IPS-NIHi11 (cell line): ENCODE data around the gene CARD10.

Experiments used
- DNase-seq: peaks from one replicate; pipeline ENCODE4 v3.0.0; 2012; ENCODE audit warnings: mixed read lengths, low spot score

Gene CARD10

DNA sequence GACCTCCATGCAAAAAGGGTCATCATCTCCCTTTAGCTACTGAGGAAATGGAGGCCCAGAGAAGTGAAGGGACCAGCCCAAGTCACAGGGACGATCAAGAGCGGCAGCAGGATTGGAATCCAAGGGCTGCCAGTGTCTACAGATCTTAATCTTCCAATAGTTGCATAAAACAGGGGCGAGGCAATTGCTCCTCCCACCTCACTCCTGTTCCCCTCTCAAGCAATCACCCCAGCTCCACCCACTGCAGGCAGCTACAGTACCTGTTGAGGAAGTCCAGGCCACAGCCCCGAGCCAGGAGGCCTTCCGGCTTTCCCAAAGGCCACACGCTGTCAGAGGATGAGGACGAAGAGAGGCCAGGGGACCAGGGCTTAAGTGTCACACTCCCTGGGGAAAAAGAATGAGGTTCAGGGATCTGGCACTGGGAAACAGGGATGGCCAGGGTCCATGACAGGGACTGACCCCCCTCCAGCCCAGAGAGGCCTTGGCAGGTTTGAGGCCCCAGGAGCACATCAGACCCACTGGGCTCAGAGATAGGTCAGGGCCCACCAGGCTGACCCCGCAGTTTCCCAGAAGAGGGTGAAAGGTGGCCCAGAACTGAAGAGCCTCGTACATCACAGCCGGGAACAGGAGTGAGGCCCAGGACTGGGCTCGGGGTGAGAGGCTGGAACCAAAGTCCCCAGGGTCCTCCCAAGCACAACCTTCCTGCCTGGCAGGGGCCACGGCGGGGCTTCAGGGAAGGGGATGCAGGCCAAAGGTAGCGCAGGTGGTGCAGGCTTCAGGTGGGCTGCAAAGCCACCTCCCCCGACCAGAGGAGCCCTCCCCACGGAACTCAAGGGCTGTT is 16.7 kb downstream of the CARD10 start:
- no peak for DNase-seq

DNA sequence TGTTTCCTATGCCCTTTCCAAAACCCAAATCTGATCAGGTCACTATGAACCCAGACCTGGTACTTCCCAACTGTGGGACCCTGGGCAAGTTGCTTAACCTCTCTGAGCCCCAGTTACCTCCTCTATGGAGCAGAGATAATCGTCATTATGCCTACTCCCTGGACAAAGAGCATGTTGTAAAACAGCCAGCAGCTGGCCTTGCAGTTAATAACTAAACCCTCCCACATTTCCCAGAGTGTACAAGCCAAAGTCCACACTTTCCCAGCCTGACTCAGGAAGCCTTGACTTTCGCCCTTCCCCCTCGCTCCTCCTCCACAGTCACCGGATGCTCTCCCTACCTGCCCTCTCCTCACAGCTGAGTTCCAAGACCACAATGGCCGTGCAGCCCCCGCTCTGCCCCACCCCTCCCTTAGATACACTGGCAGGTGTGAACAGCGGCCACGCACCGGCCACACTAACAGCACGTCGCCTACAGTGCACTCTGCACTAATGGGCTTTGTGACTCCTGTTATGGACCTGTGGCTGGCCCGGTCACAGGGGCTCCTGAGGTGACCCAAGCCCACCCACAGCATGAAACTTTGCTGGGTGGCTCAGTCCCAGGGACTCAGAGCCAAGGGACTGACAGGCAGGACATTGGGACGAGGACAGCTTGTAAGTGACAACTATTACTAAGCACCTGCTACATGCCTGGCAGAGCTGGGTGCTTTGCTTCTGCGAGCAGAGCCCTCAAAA is 17.4 kb downstream of the CARD10 start:
- no peak for DNase-seq

DNA sequence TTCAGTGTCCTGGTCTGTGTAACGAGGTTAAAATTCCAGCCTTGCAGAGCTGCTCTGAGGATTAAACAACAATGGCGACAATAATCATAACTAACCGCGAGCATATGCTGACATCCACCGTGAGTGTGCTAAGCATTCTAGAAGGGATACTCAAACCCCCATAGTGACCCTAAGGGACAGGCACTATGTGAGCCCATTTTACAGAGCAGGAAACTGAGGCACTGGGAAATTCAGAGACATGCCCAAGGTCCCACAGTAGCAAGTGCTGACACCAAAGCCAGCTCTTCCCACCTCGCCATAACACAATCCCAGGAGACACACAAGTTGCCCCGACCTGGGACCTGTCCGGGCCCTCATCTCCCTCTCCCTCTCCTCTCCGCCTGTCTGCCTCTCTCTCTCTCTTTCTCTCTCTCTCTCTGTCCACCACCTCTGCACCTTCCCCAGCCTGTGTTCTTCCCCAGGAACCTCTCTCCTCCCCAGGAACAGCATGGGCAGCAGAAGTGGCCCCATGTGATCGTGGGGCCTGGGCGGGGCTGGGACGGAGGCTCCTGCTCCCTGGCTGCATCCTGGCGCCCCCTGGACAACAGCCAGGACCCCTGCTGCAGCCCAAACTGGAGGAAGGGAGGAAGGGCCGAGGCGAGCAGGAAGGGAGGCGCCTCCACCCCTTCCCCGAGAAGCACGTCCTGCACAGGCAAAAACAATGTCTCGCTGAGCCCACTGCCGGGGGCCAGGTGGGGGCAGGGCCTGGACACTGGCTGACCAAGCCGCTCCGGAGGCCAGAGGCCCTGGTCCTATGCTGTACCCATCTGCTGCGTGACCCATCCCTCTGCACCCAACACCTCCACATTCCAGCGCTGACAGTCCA is 18.2 kb downstream of the CARD10 start:
- DNase-seq, result no peak

DNA sequence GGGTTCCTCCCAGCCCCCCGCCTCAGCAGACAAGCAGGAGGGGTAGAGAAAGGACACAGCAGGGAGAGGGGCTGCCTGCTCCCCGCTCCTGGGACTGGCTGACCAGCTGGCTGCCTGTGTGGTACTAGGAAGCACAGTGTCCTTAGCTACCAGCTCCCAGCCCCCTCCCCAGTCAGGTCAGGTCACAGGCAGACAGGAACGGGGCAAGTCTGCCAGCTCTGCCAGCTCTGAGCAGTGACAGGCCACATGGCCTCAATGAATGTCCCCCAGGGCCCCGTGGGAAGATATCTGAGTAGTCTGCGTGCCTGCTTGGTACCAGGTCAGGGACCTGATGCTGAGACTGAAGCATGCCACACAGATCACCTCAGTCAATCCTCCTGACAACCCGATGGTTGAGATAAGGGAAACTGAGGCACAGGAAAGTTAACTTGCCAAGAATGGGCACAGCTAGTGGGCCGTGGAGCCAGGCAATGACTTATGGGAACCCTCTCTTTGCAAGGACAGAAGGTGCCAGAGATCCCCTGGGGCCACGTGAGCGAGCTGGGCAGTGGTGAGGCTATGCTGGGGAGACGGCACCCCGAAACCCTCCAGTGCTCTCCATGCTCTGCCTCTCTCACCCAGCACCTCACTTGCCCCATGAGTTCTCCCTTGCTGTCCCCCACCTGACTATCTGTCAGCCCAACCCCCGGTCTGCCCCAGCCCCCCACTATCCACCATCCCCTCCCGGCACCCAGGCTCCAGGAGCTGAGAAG is 19.2 kb downstream of the CARD10 start:
- no peak for DNase-seq

DNA sequence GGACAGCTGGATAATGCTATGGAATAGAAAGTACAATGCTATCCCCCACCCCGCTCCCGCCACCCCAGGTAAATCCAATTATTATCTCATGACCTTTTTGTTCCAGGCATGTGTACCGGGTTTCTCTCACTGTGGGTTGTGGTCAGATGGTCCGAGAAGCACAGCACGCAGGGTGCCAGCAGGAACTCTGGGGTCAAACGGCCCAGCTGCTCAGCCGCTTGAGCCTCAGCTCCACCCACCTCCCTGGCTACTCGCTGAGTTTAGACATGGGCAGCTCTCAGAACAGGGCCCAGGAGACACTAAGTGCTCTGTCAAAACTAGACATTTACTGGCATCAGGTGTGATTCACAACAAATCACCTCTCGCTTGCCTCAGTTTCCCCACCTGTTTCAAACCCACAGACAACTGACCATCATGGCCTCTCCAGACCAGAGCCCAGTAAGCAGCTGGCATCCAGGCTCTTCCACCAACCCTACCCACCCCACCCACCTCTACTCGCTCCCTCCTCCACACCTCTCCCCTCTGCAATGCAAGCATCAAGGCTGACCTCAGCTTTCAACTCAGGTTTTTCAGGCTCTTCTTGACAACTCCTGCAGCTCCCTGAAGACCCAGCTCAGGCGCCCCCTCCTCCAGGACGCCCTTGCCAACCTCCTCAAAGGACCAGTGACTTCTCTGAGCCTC is 20.0 kb downstream of the CARD10 start:
- no peak for DNase-seq

DNA sequence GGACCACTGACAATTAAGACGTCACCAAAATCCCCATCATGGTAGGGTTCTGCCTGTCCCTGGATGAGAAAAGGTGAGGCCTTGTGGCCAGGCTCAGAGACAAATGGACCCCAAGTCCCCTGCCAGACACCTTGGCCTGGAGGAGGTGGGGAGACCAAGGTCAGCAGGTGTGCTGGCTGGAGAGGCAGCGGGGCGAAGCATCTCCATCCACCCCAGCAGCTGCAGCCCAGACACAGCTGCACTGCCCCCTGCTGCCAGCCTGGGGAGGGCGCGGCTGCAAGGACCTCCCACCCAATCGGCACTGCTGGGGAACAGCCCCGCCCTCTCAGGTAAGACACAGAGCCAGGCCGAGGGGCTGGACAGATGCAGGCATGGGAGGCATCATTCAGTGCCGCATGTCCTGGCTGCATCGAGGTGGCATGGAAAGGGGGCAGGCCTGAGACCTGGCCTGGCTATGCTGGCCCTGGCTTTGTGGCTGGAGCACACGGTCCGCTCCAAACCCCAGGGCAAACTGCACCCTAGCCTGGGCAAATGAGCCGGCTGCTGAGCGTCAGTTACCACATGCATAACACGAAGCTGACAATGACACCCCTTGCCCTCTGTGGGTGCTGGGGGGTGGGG is 20.8 kb downstream of the CARD10 start:
- DNase-seq, result peak; percentile 97

DNA sequence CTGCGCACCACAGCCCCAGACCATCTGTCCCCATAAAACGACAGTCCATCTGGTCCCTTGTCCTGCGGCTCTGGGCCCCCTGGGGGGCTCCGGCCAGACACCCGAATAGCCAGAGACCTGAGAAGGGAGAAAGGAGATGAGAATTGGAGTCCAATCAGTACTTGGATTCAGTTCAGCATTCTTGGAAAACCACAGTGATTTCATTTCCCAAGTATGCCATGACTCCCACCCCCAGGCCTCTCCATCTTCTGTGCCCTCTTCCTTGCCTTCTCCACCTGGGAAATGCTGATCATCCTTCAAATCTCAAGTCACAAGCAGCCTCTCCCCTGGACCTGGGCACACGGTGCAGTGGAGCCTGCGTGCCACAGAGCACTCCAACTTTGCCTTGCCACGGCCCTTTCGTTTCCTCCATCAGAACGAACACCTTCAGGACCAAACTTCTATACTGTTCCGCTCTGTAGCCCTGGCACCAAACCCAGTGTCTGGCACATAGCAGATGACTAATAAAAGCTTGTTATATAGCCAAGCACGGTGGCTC is 22.1 kb downstream of the CARD10 start:
- DNase-seq, result no peak

DNA sequence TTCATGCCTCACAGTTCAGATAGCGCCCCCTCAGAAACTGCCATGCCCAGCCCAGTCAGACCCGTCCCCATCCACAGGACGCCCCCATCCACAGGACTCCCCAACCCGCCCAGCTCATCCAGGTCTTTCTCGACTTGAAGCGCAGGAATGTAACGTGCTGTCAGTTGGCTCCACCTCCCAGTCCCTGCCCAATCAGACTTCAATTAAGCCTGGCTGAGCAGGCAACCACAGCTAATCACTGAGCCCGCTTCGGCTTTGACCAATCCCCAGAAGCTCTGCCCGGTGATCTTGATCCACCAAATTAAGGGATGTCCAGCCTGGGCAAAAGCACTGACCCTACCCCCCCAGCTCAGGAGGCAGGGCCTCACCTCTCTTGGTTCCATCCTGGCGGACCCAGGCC is 22.6 kb downstream of the CARD10 start:
- DNase-seq, result peak; percentile 75

DNA sequence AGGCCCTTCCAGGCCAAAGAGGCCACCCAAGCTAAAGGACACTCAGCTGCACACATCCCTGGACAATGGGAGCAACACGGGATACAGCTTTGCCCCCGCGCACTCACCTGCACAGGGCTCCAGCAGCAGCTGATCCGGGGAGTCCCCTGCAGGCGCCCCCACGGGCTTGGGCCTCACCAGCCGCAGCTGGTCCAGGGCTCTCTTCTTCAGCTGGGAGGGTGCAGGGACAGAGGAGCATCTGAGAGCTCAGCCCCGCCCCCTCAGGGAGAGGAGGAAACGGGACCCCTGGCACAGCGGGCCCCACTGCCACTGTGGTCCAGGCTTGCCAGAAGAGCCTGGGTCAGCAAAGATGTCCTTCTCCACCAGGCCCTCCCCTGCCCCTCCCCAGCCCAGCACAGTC is 25.2 kb downstream of the CARD10 start:
- no peak for DNase-seq

DNA sequence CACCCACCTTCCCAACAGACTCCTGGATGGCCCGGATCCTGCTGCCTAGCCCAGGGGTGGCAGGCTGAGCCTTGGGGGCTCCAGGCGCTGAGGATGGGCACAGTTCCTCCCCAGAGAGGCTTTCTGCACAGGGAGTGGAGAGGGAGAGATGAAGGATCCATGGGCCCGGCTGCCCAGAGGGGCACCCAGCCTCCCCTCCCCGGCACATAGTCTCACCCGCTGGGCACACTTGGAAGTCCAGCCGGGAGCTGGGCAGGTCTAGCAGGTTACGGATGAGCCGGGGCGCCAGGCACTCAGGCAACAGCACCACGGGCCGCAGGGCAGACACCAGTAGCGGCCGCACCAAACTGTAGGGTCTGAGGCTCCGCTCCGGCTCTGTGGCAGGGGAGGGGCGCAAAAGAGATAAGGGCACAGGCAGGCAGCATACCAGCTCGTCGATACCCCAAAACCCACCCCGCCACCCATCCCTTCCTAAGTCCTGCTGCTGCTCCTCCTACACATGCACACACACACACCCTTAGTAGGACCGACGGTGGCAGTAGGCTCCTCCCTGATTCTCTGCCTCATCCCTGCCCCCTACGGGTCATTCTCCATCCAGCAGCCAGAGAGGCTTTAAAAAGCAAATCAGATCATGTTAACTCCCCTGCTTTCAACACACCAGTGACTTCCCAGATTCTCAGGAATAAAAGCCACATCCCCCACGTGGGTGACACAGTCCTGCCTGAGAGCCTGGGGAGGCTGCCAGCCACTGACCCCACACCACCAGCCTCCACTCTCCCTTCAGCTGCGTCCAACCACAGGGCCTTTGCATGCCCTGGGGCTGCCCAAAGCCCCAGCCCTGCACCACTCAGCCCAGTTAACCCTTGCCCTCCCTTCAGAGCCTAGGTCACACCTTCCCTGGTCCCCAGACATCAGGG is 26.5 kb downstream of the CARD10 start:
- DNase-seq, result peak; percentile 77

DNA sequence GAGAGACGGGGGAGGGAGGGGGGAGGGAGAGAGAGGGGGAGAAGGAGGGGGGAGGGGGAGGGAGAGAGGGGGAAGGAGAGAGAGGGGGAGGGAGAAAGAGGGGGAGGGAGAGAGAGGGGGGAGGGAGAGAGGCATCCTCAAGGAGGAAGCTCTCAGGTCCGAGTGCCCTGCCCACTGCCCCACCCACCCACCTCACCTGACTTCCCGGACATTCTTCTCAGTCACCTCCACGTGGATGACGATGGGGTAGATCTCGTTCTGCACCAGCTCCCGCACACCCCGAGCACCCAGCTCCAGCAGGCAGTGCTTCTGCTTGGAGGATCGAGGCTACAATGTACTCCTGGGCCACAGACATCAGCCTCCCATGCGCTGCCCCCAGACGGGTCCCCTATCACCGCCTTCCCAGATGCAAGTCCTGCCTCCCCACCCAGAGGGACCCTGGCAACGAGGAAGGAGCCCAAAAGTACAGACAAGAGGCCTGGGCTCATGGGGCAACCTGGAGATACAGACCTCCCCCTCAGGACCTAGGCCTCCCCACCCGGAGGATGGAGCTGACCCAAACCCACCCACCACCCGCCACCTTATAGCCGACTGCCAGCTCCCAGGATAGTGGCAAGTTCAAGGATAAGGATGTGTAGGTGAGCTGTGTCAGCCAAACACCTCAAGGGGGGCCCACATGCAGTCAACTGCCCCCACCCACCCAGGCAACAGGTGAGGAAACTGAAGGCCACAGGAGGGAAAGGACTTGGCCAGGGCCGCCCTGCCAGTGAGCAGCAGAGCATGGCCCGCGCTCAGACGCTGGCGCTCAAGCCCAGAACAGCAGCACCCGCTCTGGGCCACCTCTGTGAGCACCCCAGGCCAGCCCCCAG is 27.4 kb downstream of the CARD10 start:
- DNase-seq, result no peak

DNA sequence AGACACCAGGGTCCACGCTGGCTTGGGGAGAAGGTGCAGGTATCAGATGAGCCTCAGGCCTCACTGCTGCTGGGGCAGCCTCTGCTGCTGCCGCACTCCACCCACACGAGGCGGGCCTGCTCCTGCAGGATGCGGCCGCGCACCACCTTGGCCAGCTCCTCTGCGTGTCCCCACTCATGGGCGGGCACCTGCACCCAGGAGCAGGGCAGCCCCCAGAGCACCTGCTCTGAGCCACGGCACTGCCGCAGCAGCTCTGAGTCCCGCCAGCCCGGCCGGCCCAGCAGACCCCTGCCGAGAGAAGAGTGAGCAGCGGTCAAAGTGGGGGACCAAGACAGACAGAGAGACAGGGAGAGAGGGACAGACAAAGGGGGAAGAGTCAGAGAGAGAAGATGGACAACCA is 28.1 kb downstream of the CARD10 start:
- no peak for DNase-seq

DNA sequence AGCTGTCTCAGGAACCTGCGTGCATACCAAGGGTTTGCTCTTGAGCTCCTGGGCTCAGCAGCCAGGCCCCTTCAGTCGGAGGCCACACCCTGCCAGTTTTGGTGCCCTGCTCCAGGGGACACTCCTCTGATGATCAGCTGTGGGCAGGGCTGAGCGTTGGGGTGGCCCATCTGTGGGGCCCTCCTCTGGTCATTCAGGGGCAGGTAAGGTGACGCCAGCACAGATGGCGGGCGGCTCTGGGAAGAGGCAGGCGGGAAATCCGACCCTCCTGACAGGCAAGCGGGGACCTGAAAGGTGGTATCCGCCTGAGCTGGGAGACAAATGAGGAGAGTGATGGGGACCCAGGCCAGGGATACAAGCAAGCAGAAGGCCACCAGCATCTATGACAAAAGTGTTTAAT is 29.2 kb downstream of the CARD10 start:
- no peak for DNase-seq

DNA sequence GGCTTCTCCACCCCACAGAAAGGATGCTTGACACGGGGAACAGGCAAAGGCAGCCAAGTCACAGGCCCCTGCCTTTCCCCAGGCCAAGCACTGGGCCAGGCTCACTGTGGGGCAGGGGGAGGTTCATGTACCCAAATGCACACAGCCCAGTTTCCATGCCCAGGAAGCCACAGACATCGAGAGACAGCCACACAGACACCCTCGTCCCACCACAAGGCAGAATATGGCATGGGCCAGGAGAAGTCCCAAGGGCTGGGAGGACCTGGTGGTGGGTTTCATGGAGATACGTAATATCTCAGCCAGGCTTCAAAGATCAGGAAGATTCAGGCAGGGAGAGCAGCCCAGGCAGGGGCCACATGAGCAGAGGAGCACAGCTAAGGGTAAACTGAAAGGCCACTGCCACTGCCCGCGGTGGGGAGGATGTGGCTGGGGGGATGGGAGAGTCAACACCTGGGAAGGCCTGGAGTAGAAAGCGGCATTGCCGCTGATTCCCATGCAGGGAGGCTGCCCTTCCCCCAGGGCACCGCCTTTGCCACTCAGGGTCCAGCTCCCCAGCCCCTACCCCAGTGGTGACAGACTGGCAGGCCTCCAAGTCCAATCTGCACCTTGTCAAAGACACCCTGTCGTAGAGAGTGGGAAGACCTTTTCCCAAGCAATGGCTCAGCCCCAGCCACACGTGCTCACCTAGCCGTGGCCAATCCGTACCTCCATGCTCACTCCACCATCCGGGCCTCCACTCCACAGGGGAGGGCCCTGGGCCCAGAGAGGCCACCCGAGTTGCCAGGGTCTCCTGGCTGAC is 30.7 kb downstream of the CARD10 start:
- no peak for DNase-seq

DNA sequence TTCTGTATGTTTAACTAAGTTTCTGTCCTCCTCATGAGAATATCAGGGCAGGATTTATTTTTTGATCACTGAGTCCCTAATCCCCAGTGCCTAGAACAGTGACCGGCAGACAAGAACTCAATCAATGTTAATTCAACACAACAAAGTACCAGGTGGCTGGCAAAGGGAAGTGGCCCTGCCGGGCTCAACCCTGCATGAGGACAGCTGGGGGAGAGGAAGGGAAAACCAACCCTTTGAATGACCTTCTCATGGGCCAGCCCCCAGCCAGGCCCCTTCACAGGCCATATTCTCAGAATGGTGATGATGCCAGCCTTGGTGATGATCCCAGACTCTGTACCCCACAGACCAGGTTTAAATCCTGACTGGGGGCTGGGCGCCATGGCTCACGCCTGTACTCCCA is 31.6 kb downstream of the CARD10 start:
- DNase-seq, result no peak

DNA sequence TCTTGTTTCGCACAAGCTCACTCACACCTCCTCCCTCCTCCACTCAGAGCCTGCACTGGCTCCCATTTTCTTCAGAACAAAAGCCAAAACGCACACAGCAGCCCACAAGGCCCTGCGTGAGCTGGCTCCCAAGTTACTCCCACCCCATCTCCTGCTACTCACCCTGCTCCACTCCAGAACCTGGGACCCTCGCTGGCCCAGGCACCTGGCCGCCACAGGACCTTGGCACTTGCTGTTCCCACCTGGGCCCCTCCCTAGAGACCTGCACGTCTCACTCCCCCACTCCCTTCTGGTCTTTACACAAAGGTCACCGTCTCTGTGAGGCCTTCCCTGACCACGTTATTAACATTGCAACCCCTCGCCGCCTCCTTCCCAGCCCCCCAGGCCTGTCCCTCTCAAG is 32.1 kb downstream of the CARD10 start:
- DNase-seq, result no peak

DNA sequence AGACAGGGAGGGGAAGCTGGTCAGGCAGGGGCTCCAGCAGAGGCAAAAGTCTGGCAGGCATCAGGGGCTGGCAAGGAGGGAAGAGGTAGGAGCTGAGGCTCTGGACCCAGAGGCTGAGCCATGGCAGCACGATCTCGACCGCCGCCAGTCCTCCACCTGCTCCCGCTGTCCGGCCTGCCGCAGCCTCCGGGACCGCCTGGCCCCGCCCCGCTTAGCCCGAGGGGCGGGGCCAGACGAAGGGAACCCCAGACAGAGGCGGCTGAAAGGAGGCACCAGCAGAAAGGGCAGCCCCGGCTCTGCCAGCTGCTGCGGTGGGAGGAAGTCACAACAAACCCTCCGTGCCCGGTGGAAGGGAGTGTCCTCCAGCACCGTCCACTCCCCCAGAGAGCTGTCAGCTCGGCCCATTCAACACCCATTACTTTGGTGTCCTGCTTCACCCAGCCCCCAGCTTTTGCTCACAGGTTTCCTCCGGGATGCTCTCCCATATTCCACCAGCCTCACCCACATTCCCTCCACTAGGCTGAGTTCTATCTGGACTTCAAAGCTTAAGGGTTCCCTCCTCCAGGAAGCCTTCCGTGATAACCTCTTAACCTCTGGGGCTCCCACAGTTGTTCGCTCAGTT is 32.9 kb downstream of the CARD10 start, which contains the start of gene MFNG:
MFNG (minus strand) TSS at position 161 of the 622 bp plus-strand sequence. CDS start 207 bp downstream, outside the sequence.
- DNase-seq, result peak; percentile 97
